PC-9 (cell line): ENCODE measurements around the gene LAMC2. TPM values are rescaled to one million over a fixed set of nuclear protein-coding genes. Genes with fewer than 3 reads are reported as not detected.

ENCODE experiments used
- BruUV-seq: library from RNA; stranded (reverse); fragments of 400-500 nt; replicated peaks from 2 replicates; lab custom pipeline; 2021; lab: Mats Ljungman, UMichigan
- CTCF ChIA-PET: fragments of 300-600 bp; sonication (Branson Sonifier 250); formaldehyde crosslinking; loops from one replicate; lab custom pipeline; 2022; ENCODE audit warnings: antibody characterized with exemption; lab: Charles Lee
- POLR2A ChIA-PET: fragments of 300-600 bp; sonication (Branson Sonifier 250); formaldehyde crosslinking; loops from one replicate; lab custom pipeline; 2022; ENCODE audit warnings: antibody characterized with exemption; ENCODE audit not compliant: unreplicated experiment; lab: Charles Lee
- DNase-seq, 2 experiments: peaks; one replicate each; pipeline versions ENCODE4 v3.0.0 to v3.0.0-alpha.2; 2015 to 2022; ENCODE audit warnings: mixed read lengths in 1 of 2
- H2AFZ ChIP-seq: fragments of 200-600 bp; sonication (generic); 2 replicates; pipeline ENCODE4 v1.8.1; 2017; ENCODE audit warnings: antibody characterized with exemption
- H3F3A ChIP-seq: fragments of 200-600 bp; sonication (generic); 2 replicates; pipeline ENCODE4 v1.8.1; 2017; ENCODE audit warnings: antibody characterized with exemption, mild to moderate bottlenecking, low read depth; ENCODE audit not compliant: insufficient read depth
- H3K27ac ChIP-seq: fragments of 200-600 bp; sonication (generic); 2 replicates; pipeline ENCODE4 v1.6.1; 2016; ENCODE audit warnings: mixed run types
- H3K27me3 ChIP-seq: fragments of 200-600 bp; sonication (generic); 2 replicates; pipeline ENCODE4 v1.6.1; 2016; ENCODE audit warnings: low read depth, mixed run types; ENCODE audit not compliant: insufficient read depth
- H3K36me3 ChIP-seq: fragments of 200-600 bp; sonication (generic); 2 replicates; pipeline ENCODE4 v1.6.1; 2016; ENCODE audit warnings: low read depth, mixed run types
- H3K4me1 ChIP-seq: fragments of 200-600 bp; sonication (generic); replicated peaks from 2 replicates; pipeline ENCODE4 v1.6.1; 2016; ENCODE audit warnings: mixed run types; ENCODE audit not compliant: insufficient read depth
- H3K4me2 ChIP-seq: fragments of 200-600 bp; sonication (generic); 2 replicates; pipeline ENCODE4 v1.6.1; 2017; ENCODE audit warnings: mixed run types
- H3K4me3 ChIP-seq: fragments of 200-600 bp; sonication (generic); 2 replicates; pipeline ENCODE4 v1.6.1; 2016; ENCODE audit warnings: mixed run types
- H3K79me2 ChIP-seq: fragments of 200-600 bp; sonication (generic); 2 replicates; pipeline ENCODE4 v1.6.1; 2017; ENCODE audit warnings: low read depth, mixed run types
- H3K9me2 ChIP-seq: fragments of 200-600 bp; sonication (generic); 2 replicates; pipeline ENCODE4 v1.8.1; 2017; ENCODE audit warnings: mild to moderate bottlenecking; ENCODE audit not compliant: insufficient read depth
- H3K9me3 ChIP-seq: fragments of 200-600 bp; sonication (generic); 2 replicates; pipeline ENCODE4 v1.8.1; 2016; ENCODE audit warnings: low read depth; ENCODE audit not compliant: insufficient read depth
- H4K20me1 ChIP-seq: fragments of 200-600 bp; sonication (generic); 2 replicates; pipeline ENCODE4 v1.8.1; 2017; ENCODE audit not compliant: insufficient read depth
- CTCF ChIP-seq: fragments of 200-600 bp; sonication (generic); conservative IDR thresholded peaks from 2 replicates; pipeline ENCODE4 v1.6.1; 2017; ENCODE audit warnings: mixed run types, antibody characterized with exemption, mild to moderate bottlenecking, moderate library complexity
- EZH2 ChIP-seq: fragments of 200-600 bp; sonication (generic); IDR thresholded peaks from 2 replicates; pipeline ENCODE4 v1.8.0; 2017; ENCODE audit warnings: antibody characterized with exemption, low read depth
- intact Hi-C: fragments of 100-400 bp; cut with micrococcal nuclease; formaldehyde crosslinking; loops from one replicate; pipeline ENCODE4 v1.10.0; 2022; ENCODE audit not compliant: unreplicated experiment
- total RNA-seq: library from RNA; stranded (reverse); gene quantifications from 2 replicates; pipeline ENCODE4 v1.2.3, GENCODE V29; 2021

Gene LAMC2
- total RNA-seq, 1 experiment from 2014 or later = 109 TPM

GRCh38 chr1:183262628-183263200, 76.7 kb downstream of the LAMC2 start:
- ChIA-PET CTCF (no interaction called here), POLR2A (no interaction called here)
- Histone ChIP-seq H3K27ac (no peak overlapping the region), H3K4me1 (0 out of 2 replicates have a peak, but pooled peaks cover 8% of the 10 kb centered on the region), H3K36me3 (no peaks in the 10 kb centered on the region), H4K20me1 (no peaks in the 10 kb centered on the region), H3K9me3 (no peaks in the 10 kb centered on the region), H3K79me2 (no peaks in the 10 kb centered on the region), H3K4me2 (no peak overlapping the region), H3K9me2 (no peaks in the 10 kb centered on the region), H3F3A (no peaks in the 10 kb centered on the region; the same call in 1 of the 2 replicates), H2AFZ (no peak overlapping the region), H3K27me3 (no peaks in the 10 kb centered on the region), H3K4me3 (no peak overlapping the region)
- no peak for DNase-seq
- no TSS peak for BruUV-seq
- TF ChIP-seq EZH2 (no peak), CTCF (no peak)
- intact Hi-C loops = loop anchor here (5.0 kb wide), 1 partner anchor 565 kb away; no protein-coding TSS in a partner anchor

GRCh38 chr1:183263886-183264602, 78.0 kb downstream of the LAMC2 start:
- Histone ChIP-seq H3K27ac (no peak overlapping the region), H2AFZ (no peak overlapping the region), H3K4me2 (no peak overlapping the region), H3K36me3 (no peaks in the 10 kb centered on the region), H3K79me2 (no peaks in the 10 kb centered on the region), H3K9me2 (no peaks in the 10 kb centered on the region), H3K4me3 (no peak overlapping the region), H3K4me1 (0 out of 2 replicates have a peak, but pooled peaks cover 8% of the 10 kb centered on the region), H4K20me1 (no peaks in the 10 kb centered on the region), H3K27me3 (no peaks in the 10 kb centered on the region), H3F3A (peaks cover 7% of the 10 kb centered on the region; the same call in 1 of the 2 replicates), H3K9me3 (no peaks in the 10 kb centered on the region)
- POLR2A ChIA-PET = no interaction called here
- CTCF ChIA-PET = no interaction called here
- TF ChIP-seq EZH2 (no peak), CTCF (no peak)
- intact Hi-C loops = loop anchor here (5.0 kb wide), 1 partner anchor 563 kb away; no protein-coding TSS in a partner anchor
- no TSS peak for BruUV-seq
- no peak for DNase-seq

- Histone ChIP-seq H3K4me3 (no peak overlapping the region), H3K36me3 (no peaks in the 10 kb centered on the region), H3K27ac (0 out of 2 replicates have a peak overlapping the region, but pooled peaks have one; percentile 10), H3K79me2 (no peaks in the 10 kb centered on the region), H4K20me1 (no peaks in the 10 kb centered on the region), H3K4me1 (peaks cover 21% of the 10 kb centered on the region), H3K27me3 (no peaks in the 10 kb centered on the region), H3K4me2 (no peak overlapping the region), H2AFZ (no peak overlapping the region), H3F3A (peaks cover 21% of the 10 kb centered on the region), H3K9me3 (no peaks in the 10 kb centered on the region), H3K9me2 (no peaks in the 10 kb centered on the region)
- DNase-seq = no peak
- intact Hi-C loops = no loop called here
- CTCF ChIA-PET = no interaction called here
- BruUV-seq = no TSS peak
- no peak for TF ChIP-seq EZH2
- no peak for TF ChIP-seq CTCF
- POLR2A ChIA-PET = interaction anchor here (0.6 kb wide), 1 partner anchor 295 kb away, joined by 7 read pairs; no protein-coding TSS in a partner anchor
Measured at GRCh38 chr1:183267646-183268431, 81.8 kb downstream of the LAMC2 start.
